Tongue (tissue), 2 donors: ENCODE measurements around the gene NFE2L3. TPM values are rescaled to one million over a fixed set of nuclear protein-coding genes. Genes with fewer than 3 reads are reported as not detected.
"Not testable (repeated sequence)": the region's sequence is repeated elsewhere in the genome, so short reads cannot be mapped to it uniquely, and the experiment has no call there.

ENCODE experiments used
- DNase-seq: peaks from one replicate; pipeline ENCODE4 v3.0.0-alpha.2; 2015
- total RNA-seq: library from RNA; depleted of rRNA; stranded (reverse); fragments of >200 nt; gene quantifications from one replicate; pipeline ENCODE4 v1.2.3, GENCODE V29; 2014

NFE2L3 gene
- total RNA-seq, 1 donor from 2014 or later: 1.1 TPM

- DNase-seq: no peak
Measured at GRCh38 chr7:26187380-26188205, 35.6 kb downstream of the NFE2L3 start.

- no peak for DNase-seq
Measured at GRCh38 chr7:26188206-26188956, 36.4 kb downstream of the NFE2L3 start.

DNA sequence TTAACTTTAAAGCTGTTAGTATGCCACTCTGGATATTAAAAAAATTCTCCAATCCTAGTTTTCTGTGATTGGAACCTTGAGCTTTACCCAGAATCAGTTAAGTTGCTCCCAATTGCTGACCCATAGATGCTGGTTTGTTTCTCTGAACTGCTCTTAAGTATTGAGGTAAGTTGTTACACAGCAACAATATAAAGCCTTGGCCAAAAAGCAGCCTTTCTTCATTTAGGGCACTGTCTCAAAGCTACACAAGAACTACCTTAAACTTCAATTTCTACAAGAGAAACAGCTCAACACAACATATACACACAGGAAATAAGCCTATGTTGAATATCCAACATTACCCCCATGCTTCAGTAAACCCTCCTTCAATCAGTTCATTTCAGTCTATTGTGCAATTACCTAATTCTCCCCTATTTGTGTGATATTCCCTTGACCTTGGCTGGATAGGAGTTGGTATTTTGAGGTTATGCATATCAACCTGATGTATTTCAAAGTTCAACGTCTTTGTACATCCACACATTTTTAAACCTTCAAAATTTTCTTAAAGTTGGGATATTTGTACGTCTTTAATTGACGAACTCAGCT, 37.1 kb downstream of the NFE2L3 start:
- no peak for DNase-seq

- no peak for DNase-seq
Measured at GRCh38 chr7:26189697-26190096, 37.7 kb downstream of the NFE2L3 start.

DNA sequence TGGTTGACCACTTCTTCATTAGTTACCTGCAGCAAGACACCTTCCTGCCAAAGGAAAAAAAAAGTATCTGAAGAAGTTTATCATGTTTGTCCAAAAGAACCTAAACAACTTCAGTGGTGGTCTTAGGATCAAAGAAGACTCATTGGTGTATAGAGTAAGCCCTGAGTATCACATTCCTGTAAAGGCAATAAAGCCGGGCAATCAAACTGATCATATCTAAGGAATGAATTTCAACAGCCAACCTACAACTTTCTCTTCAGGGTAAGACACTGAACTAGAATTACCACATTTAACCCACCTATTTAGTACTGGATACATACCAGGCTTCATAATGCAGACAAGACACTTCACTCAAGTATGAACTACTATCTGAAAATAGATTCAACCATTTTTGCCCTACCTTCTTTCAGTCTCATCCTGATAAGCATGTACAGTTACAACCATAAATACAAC, 38.4 kb downstream of the NFE2L3 start:
- no peak for DNase-seq

DNA sequence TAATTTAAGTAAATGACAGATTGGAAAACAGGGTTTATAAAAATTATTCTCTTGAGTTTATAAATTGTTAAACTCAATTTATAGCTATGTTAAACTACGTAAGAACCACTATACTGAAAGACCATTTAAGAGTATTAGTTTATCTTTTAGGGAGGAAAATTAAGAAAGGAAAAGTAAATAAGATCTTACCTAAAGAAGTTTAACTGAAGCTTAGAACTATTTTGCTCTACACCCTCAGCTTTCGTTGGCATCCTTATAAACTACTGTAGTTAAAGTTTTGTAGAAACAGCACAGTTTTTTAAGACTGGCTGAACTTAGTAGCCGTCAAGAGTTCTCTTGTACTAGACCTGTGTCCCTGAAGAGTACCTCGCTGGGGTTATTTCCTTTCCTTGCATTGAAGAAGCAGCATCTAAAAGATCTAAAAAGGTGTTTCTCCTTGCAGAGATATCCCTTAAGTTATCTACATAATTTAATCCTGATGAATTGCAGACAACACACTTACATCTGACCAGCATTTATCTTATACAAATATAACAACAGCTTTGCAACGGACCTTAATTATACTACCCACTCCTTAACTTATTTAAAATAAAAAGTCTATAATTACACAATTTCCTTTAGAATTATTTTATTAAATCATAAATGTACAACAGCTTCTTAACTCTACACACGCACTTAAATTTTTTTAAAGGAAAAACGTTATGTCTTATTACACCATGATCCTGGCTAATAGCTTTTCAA, 39.4 kb downstream of the NFE2L3 start:
- DNase-seq: no peak

DNA sequence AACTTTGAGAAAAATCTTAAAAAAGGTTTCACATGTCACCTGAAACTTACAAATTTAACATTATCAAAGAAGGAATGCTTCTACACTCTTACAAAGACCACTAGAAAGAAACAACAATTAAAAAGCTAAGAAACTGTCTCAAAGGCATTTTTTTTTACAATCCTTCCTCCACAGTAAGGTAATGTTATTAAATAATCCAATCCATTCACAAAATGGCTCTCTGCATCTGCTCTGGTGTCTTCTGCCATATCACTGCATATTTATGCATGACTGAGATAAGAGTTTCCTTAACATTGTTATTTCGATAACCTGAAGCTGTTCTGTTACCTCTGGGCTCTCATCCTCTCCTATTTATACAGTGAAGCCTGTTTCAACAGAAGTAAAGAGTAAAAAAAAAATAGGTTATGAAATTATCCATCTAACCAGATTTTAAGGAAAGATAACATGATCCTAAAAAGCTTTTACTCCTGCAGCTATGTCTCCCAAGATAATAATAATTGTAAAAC, 40.0 kb downstream of the NFE2L3 start:
- no peak for DNase-seq

GRCh38 chr7:26192485-26193087, 40.6 kb downstream of the NFE2L3 start:
- DNase-seq: no peak

DNA sequence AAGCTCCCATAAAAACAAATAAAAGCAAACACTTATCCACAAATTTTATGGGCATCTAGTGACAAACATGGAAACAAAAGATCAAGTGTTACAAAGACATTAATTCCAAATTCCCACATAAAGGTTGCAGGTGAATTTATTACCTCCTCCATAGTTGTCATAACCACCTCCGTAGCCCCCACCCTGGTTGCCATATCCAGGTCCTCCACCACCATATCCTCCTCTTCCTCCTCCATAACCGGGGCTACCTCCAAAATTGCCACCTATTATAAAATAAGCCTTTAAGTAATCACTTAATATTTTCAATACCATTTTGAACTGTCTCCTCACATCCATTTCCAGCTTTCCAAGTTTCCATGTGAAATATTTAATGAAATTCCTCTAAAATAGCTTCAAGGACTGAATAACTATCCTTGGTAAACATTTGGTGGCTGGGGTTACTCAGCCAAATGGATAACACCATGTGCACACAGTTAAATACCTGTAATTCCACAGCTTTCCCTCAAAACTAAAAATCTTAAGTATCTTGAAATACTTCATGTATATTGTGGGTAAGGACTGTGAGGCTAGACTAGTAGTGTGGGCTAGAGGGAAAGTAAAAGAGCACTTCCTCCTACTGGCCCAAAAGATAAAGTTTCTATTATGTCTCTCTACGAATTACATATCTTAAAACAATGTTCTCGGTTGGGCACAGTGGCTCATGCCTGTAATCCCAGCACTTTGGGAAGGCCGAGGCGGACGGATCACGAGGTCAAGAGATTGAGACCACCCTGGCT, 41.6 kb downstream of the NFE2L3 start:
- DNase-seq: no peak

GRCh38 chr7:26194764-26195163, 42.8 kb downstream of the NFE2L3 start:
- DNase-seq: not testable (repeated sequence)

- no peak for DNase-seq
Measured at GRCh38 chr7:26195182-26195581, 43.2 kb downstream of the NFE2L3 start.

DNA sequence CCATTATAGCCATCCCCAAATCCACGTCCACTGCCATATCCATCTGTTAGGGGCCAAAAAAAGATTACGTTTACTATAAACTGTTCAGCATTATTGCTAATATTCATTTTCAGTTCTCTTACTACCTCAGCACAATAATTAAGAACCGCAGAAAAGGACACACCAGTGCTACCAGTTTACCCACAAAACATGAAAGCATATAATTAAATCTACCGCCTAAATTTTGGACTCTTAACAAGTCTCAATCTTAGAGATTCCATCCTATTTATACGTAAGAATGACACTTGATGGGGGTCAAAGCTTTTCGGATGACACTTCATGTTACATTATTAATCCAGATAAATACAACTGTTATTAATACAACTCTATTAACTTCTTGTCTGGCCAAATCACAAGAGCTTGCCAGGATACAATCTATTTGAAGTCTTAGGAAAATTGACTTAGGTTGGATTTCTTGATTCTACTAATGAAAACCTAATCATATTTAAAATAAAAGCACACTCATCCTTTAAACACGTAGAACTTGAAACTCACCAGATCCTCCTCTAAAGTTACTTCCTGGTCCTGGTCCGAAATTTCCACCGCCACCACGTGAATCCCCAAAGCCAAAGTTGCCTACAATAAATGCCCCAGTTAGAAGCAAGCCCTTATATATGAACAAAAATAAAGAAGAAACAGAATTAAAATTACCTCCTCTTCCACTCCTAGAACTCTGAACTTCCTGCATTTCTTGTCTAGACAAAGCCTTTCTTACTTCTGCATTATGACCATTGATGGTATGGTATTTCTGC, 44.1 kb downstream of the NFE2L3 start:
- DNase-seq: no peak

GRCh38 chr7:26197153-26198115, 45.4 kb downstream of the NFE2L3 start:
- no peak for DNase-seq

GRCh38 chr7:26198133-26198780, 46.3 kb downstream of the NFE2L3 start:
- peak; percentile 79 for DNase-seq

DNA sequence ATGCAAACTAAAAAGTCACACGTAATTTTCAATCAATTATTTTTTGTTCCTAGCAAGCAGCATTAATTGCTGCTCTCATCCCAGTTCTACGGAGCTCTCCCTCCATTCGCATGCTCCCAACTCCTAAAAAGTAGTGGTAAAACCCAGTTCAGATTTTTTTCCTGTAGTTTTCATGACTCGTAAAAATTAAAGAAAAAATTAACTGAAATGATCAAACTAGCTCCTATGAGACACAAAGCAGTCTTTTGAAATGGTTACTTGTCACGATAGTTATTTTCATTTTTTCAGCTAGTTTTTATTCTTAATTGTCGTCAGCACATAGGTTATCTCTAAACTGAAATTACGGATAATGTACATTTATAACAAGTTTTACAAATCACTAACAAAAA, 46.8 kb downstream of the NFE2L3 start:
- DNase-seq: no peak

GRCh38 chr7:26199301-26200037, 47.5 kb downstream of the NFE2L3 start:
- DNase-seq: peak; percentile 90

GRCh38 chr7:26200038-26200443, 48.0 kb downstream of the NFE2L3 start:
- DNase-seq: peak; percentile 89
